MM.1S (cell line): ENCODE measurements around the gene MAP3K2.

Experiments
- DNase-seq: peaks from one replicate; pipeline ENCODE4 v3.0.0-alpha.2; 2015
- H2AFZ ChIP-seq: fragments of 300-600 bp; sonication (generic); 2 replicates; pipeline ENCODE4 v1.6.0; 2016; ENCODE audit warnings: antibody characterized with exemption, low read length
- H3F3A ChIP-seq: fragments of 300-600 bp; sonication (generic); 2 replicates; pipeline ENCODE4 v1.6.1; 2016; ENCODE audit warnings: mild to moderate bottlenecking, antibody characterized with exemption, low read length, moderate library complexity, mixed read lengths; ENCODE audit not compliant: insufficient read depth
- H3K27ac ChIP-seq: fragments of 300-600 bp; sonication (generic); 2 replicates; pipeline ENCODE4 v1.5.1; 2016; ENCODE audit warnings: mild to moderate bottlenecking, low read length
- H3K27me3 ChIP-seq: fragments of 300-600 bp; sonication (generic); replicated peaks from 2 replicates; pipeline ENCODE4 v1.6.0; 2016; ENCODE audit warnings: low read length; ENCODE audit not compliant: insufficient read depth
- H3K36me3 ChIP-seq: fragments of 300-600 bp; sonication (generic); replicated peaks from 2 replicates; pipeline ENCODE4 v1.6.1; 2016; ENCODE audit warnings: mild to moderate bottlenecking, low read length, mixed read lengths; ENCODE audit not compliant: insufficient read depth
- H3K4me1 ChIP-seq: fragments of 300-600 bp; sonication (generic); 2 replicates; pipeline ENCODE4 v1.6.1; 2016; ENCODE audit warnings: low read length, mixed read lengths
- H3K4me2 ChIP-seq: fragments of 300-600 bp; sonication (generic); 2 replicates; pipeline ENCODE4 v1.6.0; 2016; ENCODE audit warnings: low read depth, low read length
- H3K4me3 ChIP-seq: fragments of 300-600 bp; sonication (generic); 2 replicates; pipeline ENCODE4 v1.5.1; 2016; ENCODE audit warnings: low read length, mixed read lengths
- H3K79me2 ChIP-seq: fragments of 300-600 bp; sonication (generic); 2 replicates; pipeline ENCODE4 v1.6.1; 2016; ENCODE audit warnings: mixed run types, low read length, mixed read lengths
- H3K9ac ChIP-seq: fragments of 300-600 bp; sonication (generic); 2 replicates; pipeline ENCODE4 v1.6.1; 2016; ENCODE audit warnings: low read length, mixed read lengths
- H3K9me2 ChIP-seq: fragments of 300-600 bp; sonication (generic); replicated peaks from 2 replicates; pipeline ENCODE4 v1.6.1; 2016; ENCODE audit warnings: mild to moderate bottlenecking, low read length, mixed read lengths; ENCODE audit not compliant: insufficient read depth
- H3K9me3 ChIP-seq: fragments of 300-600 bp; sonication (generic); replicated peaks from 2 replicates; pipeline ENCODE4 v1.6.1; 2016; ENCODE audit warnings: mild to moderate bottlenecking, low read length, mixed read lengths; ENCODE audit not compliant: insufficient read depth
- H4K20me1 ChIP-seq: fragments of 300-600 bp; sonication (generic); 2 replicates; pipeline ENCODE4 v1.6.1; 2016; ENCODE audit warnings: mild to moderate bottlenecking, low read length, moderate library complexity, mixed read lengths; ENCODE audit not compliant: insufficient read depth
- EZH2 ChIP-seq: fragments of 300-600 bp; sonication (generic); optimal IDR thresholded peaks from 2 replicates; pipeline ENCODE3; 2017; ENCODE audit warnings: low read depth, mild to moderate bottlenecking, antibody characterized with exemption, low read length, mixed read lengths
- EZH2phosphoT487 ChIP-seq: fragments of 300-600 bp; sonication (generic); IDR thresholded peaks from 2 replicates; pipeline ENCODE4 v1.6.1; 2018; ENCODE audit warnings: antibody characterized with exemption, low read length
- TF ChIP-seq, protein P1 (sequence below): fragments of 300-600 bp; sonication (generic); IDR thresholded peaks from 2 replicates; pipeline ENCODE4 v1.5.1; 2016; ENCODE audit warnings: antibody characterized with exemption, low read length, mixed read lengths

Gene MAP3K2

DNA sequence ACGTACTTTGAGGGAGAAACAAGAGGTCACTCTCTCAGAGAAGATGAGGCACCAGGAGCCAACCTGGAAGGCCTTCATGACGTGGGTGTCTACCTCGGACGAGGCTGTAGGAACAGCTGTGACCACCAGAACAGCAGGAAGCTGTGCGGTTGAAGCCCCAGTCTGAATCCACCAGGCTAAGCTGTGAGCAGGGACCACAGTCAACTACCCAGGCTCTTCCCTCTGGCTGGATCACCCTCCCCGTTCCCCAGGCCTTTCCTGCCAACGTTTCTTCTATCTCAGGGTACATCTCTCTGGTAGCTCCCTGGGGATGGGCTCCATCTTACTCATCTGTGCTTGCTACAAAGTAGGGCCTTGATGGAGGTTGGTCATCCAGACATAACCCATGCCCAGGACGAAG lies 130.9 kb downstream of the MAP3K2 start:
- no peaks in the 10 kb centered on the region for H3K79me2 ChIP-seq
- no peaks in the 10 kb centered on the region; the same call in 1 of the 2 replicates for H3K36me3 ChIP-seq
- TF ChIP-seq EZH2: no peak
- TF ChIP-seq EZH2phosphoT487: no peak
- TF ChIP-seq, protein P1, sequence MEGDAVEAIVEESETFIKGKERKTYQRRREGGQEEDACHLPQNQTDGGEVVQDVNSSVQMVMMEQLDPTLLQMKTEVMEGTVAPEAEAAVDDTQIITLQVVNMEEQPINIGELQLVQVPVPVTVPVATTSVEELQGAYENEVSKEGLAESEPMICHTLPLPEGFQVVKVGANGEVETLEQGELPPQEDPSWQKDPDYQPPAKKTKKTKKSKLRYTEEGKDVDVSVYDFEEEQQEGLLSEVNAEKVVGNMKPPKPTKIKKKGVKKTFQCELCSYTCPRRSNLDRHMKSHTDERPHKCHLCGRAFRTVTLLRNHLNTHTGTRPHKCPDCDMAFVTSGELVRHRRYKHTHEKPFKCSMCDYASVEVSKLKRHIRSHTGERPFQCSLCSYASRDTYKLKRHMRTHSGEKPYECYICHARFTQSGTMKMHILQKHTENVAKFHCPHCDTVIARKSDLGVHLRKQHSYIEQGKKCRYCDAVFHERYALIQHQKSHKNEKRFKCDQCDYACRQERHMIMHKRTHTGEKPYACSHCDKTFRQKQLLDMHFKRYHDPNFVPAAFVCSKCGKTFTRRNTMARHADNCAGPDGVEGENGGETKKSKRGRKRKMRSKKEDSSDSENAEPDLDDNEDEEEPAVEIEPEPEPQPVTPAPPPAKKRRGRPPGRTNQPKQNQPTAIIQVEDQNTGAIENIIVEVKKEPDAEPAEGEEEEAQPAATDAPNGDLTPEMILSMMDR: no peak

DNA sequence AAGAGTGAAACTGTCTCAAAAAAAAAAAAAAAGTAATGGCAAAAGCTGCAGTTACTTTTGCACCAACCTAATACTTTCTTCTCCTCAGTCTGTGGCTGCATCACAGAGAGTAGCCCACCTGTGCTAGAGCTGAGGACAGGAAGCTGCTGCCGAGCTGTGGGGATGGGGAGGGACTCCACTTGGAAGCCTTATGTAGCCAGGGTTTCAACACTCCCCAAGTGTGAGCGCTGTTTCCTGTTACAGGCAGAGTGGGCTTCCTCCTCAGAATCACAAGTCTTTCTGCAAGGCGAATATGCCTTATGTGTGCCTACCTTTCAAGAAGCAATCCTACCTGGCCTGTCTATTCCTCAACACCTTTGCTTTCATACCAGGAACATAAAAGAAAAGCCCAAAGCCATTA lies 131.4 kb downstream of the MAP3K2 start:
- H3F3A ChIP-seq: no peaks in the 10 kb centered on the region
- H3K4me1 ChIP-seq: no peaks in the 10 kb centered on the region
- H3K36me3 ChIP-seq: no peaks in the 10 kb centered on the region; the same call in 1 of the 2 replicates
- TF ChIP-seq, protein P1: no peak
- no peak for TF ChIP-seq EZH2phosphoT487
- TF ChIP-seq EZH2: no peak
- no peak overlapping the region for H3K27ac ChIP-seq
- H3K9me2 ChIP-seq: no peaks in the 10 kb centered on the region
- H3K27me3 ChIP-seq: no peaks in the 10 kb centered on the region
- no peak overlapping the region for H2AFZ ChIP-seq
- H3K9ac ChIP-seq: no peak overlapping the region
- no peaks in the 10 kb centered on the region for H3K9me3 ChIP-seq
- DNase-seq: no peak
- no peak overlapping the region for H3K4me2 ChIP-seq
- no peaks in the 10 kb centered on the region for H3K79me2 ChIP-seq
- no peak overlapping the region for H3K4me3 ChIP-seq
- no peaks in the 10 kb centered on the region for H4K20me1 ChIP-seq

More for the DNA sequence above, 130.9 kb downstream of the MAP3K2 start:
- Histone ChIP-seq H3K9ac (no peak overlapping the region), H3K27me3 (no peaks in the 10 kb centered on the region), H3K9me3 (no peaks in the 10 kb centered on the region), H2AFZ (no peak overlapping the region), H3F3A (no peaks in the 10 kb centered on the region), H3K27ac (no peak overlapping the region), H3K4me3 (no peak overlapping the region), H4K20me1 (no peaks in the 10 kb centered on the region), H3K4me2 (no peak overlapping the region), H3K9me2 (no peaks in the 10 kb centered on the region), H3K4me1 (no peaks in the 10 kb centered on the region)
- DNase-seq: no peak

DNA sequence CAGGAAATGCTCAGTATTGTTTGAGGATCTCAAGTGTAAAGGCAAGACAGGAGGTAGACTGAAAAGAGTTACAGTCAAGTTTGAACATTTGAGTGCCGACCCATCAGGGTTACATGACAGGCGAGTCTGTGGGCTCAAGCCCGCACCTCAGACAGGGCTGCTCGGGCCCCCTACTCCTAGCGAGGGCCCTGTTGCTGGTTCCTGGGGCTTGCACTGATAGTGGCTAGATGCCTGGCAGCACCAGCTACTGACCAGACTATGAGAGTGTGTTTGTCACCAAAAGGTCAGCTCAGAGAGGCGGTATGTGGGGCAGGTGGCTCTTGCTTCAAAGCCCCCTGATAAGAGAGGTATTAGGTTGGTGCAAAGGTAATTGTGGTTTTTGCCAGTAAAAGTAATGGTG lies 132.1 kb downstream of the MAP3K2 start:
- no peak overlapping the region for H3K4me2 ChIP-seq
- no peak overlapping the region for H3K4me3 ChIP-seq
- H3F3A ChIP-seq: no peaks in the 10 kb centered on the region
- DNase-seq: no peak
- H3K9me3 ChIP-seq: no peaks in the 10 kb centered on the region
- H3K27ac ChIP-seq: no peak overlapping the region
- no peaks in the 10 kb centered on the region for H3K4me1 ChIP-seq
- TF ChIP-seq, protein P1: no peak
- TF ChIP-seq EZH2phosphoT487 (no peak), EZH2 (no peak)
- H2AFZ ChIP-seq: no peak overlapping the region
- no peak overlapping the region for H3K9ac ChIP-seq
- H3K36me3 ChIP-seq: no peaks in the 10 kb centered on the region; the same call in 1 of the 2 replicates
- H4K20me1 ChIP-seq: no peaks in the 10 kb centered on the region
- H3K79me2 ChIP-seq: no peaks in the 10 kb centered on the region
- no peaks in the 10 kb centered on the region for H3K9me2 ChIP-seq
- no peaks in the 10 kb centered on the region for H3K27me3 ChIP-seq
